DOHH2 (cell line): ENCODE data around the gene TRPM4.

Experiments used
- H3F3A ChIP-seq: fragments of 200-600 bp; sonication (generic), shearing (Covaris generic); 2 replicates; pipeline ENCODE4 v1.6.0; 2016; ENCODE audit warnings: antibody characterized with exemption, mild to moderate bottlenecking; ENCODE audit not compliant: control insufficient read depth, insufficient read depth
- H3K27ac ChIP-seq: fragments of 200-600 bp; sonication (generic); 2 replicates; pipeline ENCODE4 v1.5.1; 2014; ENCODE audit warnings: low read depth, mild to moderate bottlenecking, low read length, moderate library complexity
- H3K27me3 ChIP-seq: fragments of 200-600 bp; sonication (generic); 2 replicates; pipeline ENCODE4 v1.6.1; 2014; ENCODE audit warnings: mild to moderate bottlenecking, low read length, mixed read lengths; ENCODE audit not compliant: control insufficient read depth
- H3K36me3 ChIP-seq: fragments of 200-600 bp; sonication (generic); 2 replicates; pipeline ENCODE4 v1.6.1; 2014; ENCODE audit warnings: mild to moderate bottlenecking, low read length, moderate library complexity, mixed read lengths; ENCODE audit not compliant: control insufficient read depth
- H3K4me1 ChIP-seq: fragments of 200-600 bp; sonication (generic); 2 replicates; pipeline ENCODE4 v1.6.1; 2014; ENCODE audit warnings: mild to moderate bottlenecking, low read length, mixed read lengths; ENCODE audit not compliant: control insufficient read depth
- H3K4me2 ChIP-seq: fragments of 200-600 bp; sonication (generic); 2 replicates; pipeline ENCODE4 v1.6.0; 2014; ENCODE audit warnings: mild to moderate bottlenecking, low read length, moderate library complexity
- H3K4me3 ChIP-seq: fragments of 200-600 bp; sonication (generic); 2 replicates; pipeline ENCODE4 v1.5.1; 2014; ENCODE audit warnings: mild to moderate bottlenecking, low read length, mixed read lengths
- H3K79me2 ChIP-seq: fragments of 200-600 bp; sonication (generic); 2 replicates; pipeline ENCODE4 v1.6.1; 2014; ENCODE audit warnings: mild to moderate bottlenecking, low read length, mixed read lengths; ENCODE audit not compliant: control insufficient read depth
- H3K9me2 ChIP-seq: fragments of 200-600 bp; sonication (generic); replicated peaks from 2 replicates; pipeline ENCODE4 v1.6.1; 2014; ENCODE audit warnings: mild to moderate bottlenecking, low read length, mixed read lengths; ENCODE audit not compliant: control insufficient read depth
- H3K9me3 ChIP-seq: fragments of 200-600 bp; sonication (generic); 2 replicates; pipeline ENCODE4 v1.6.1; 2014; ENCODE audit warnings: antibody characterized with exemption, low read length, mixed read lengths; ENCODE audit not compliant: control insufficient read depth, insufficient read depth
- H4K20me1 ChIP-seq: fragments of 200-600 bp; sonication (generic); 2 replicates; pipeline ENCODE4 v1.6.0; 2014; ENCODE audit warnings: low read depth, mild to moderate bottlenecking, antibody characterized with exemption, low read length, moderate library complexity; ENCODE audit not compliant: control insufficient read depth, insufficient read depth
- CTCF ChIP-seq: fragments of 200-600 bp; sonication (generic); IDR thresholded peaks from one replicate; pipeline ENCODE4 v1.5.1; 2014; ENCODE audit warnings: antibody characterized with exemption, mild to moderate bottlenecking, low read depth, low read length; ENCODE audit not compliant: poor library complexity, severe bottlenecking
- EZH2phosphoT487 ChIP-seq: fragments of 200-600 bp; sonication (generic); IDR thresholded peaks from 2 replicates; pipeline ENCODE4 v1.6.1; 2017; ENCODE audit warnings: borderline replicate concordance, mild to moderate bottlenecking, antibody characterized with exemption, low read length, moderate library complexity, mixed read lengths

Gene TRPM4

GRCh38 chr19:49189259-49189658, 31.7 kb downstream of the TRPM4 start:
- Histone ChIP-seq H3K27ac (no peak overlapping the region), H3K4me2 (peak overlapping the region; percentile 9), H3K9me2 (no peaks in the 10 kb centered on the region), H3K9me3 (no peaks in the 10 kb centered on the region), H3K4me1 (peaks cover 11% of the 10 kb centered on the region), H4K20me1 (no peaks in the 10 kb centered on the region), H3K36me3 (no peaks in the 10 kb centered on the region), H3K4me3 (no peak overlapping the region), H3K27me3 (0 out of 2 replicates have a peak, but pooled peaks cover 2% of the 10 kb centered on the region), H3F3A (no peaks in the 10 kb centered on the region), H3K79me2 (no peaks in the 10 kb centered on the region)
- TF ChIP-seq CTCF (no peak), EZH2phosphoT487 (no peak)

DNA sequence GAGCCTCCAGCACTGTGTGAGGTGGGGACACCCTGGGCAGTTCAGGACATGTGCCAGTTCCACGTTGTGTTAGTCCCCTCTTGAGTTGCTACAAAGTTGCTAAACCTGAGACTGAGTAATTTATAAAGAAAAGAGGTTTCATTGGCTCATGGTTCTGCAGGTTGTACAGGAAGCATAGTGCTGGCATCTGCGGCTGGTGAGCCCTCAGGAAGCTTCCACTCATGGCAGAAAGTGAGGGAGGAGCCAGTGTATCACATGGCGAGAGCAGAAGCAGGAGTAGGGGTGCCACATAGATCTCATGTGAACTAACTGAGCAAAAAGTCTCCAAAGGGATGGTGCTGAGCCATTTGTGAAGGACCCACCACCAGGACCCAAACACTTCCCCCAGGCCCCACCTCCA, 33.2 kb downstream of the TRPM4 start:
- no peak for TF ChIP-seq EZH2phosphoT487
- no peak for TF ChIP-seq CTCF
- Histone ChIP-seq H3K9me2 (no peaks in the 10 kb centered on the region), H3K4me3 (no peak overlapping the region), H3K27ac (no peak overlapping the region), H3K9me3 (no peaks in the 10 kb centered on the region), H4K20me1 (no peaks in the 10 kb centered on the region), H3K36me3 (no peaks in the 10 kb centered on the region), H3K4me1 (peaks cover 11% of the 10 kb centered on the region), H3K27me3 (0 out of 2 replicates have a peak, but pooled peaks cover 2% of the 10 kb centered on the region), H3K79me2 (no peaks in the 10 kb centered on the region), H3F3A (no peaks in the 10 kb centered on the region), H3K4me2 (no peak overlapping the region)

GRCh38 chr19:49193822-49194394, 36.3 kb downstream of the TRPM4 start:
- Histone ChIP-seq H4K20me1 (no peaks in the 10 kb centered on the region), H3K9me3 (no peaks in the 10 kb centered on the region), H3K4me1 (peaks cover 11% of the 10 kb centered on the region), H3K27ac (no peak overlapping the region), H3K4me3 (no peak overlapping the region), H3K27me3 (0 out of 2 replicates have a peak, but pooled peaks cover 2% of the 10 kb centered on the region), H3K4me2 (no peak overlapping the region), H3K36me3 (no peaks in the 10 kb centered on the region), H3K79me2 (no peaks in the 10 kb centered on the region), H3K9me2 (no peaks in the 10 kb centered on the region), H3F3A (no peaks in the 10 kb centered on the region)
- TF ChIP-seq EZH2phosphoT487 = no peak
- TF ChIP-seq CTCF = no peak
